RPMI8226 (cell line): Measurements from ENCODE around the gene ZNF155.
A peak's percentile ranks its signal among the peaks of the same experiment; 100 is the strongest.
"Not testable (repeated sequence)": the region's sequence is repeated elsewhere in the genome, so short reads cannot be mapped to it uniquely, and the experiment has no call there.

Experiments used
- DNase-seq: peaks from one replicate; pipeline ENCODE4 v3.0.0-alpha.2; 2015

ZNF155 gene

GRCh38 chr19:43983912-43984686, at the start of gene ZNF155:
ZNF155 (plus strand) TSS chr19:43984188; CDS start chr19:43988544, 4,356 bp downstream.
- peak; percentile 73 for DNase-seq

- peak; percentile 89 for DNase-seq
These were observed 48.8 kb upstream of the ZNF155 start, which contains the start of gene ZNF45 for GRCh38 chr19:43934985-43935708. ZNF45 (minus strand) TSS chr19:43935282; CDS start chr19:43922185, 13,097 bp downstream.

GRCh38 chr19:43936188-43936587, 47.8 kb upstream of the ZNF155 start:
- no peak for DNase-seq

GRCh38 chr19:43939557-43940260, 44.3 kb upstream of the ZNF155 start:
- DNase-seq: no peak

GRCh38 chr19:43940719-43941118, 43.3 kb upstream of the ZNF155 start:
- no peak for DNase-seq

GRCh38 chr19:43941209-43941608, 42.8 kb upstream of the ZNF155 start:
- no peak for DNase-seq

- not testable (repeated sequence) for DNase-seq
These were observed 36.6 kb upstream of the ZNF155 start for GRCh38 chr19:43947412-43947811.

GRCh38 chr19:43949803-43950202, 34.2 kb upstream of the ZNF155 start:
- DNase-seq: not testable (repeated sequence)

GRCh38 chr19:43950834-43951645, 32.9 kb upstream of the ZNF155 start, which contains the start of gene ZNF221:
ZNF221 (plus strand) TSS chr19:43951228; CDS start chr19:43962727, 11,499 bp downstream.
- DNase-seq: peak; percentile 84

- peak; percentile 3 for DNase-seq
These were observed 27.2 kb upstream of the ZNF155 start for GRCh38 chr19:43956827-43957226.

GRCh38 chr19:43957891-43958290, 26.1 kb upstream of the ZNF155 start:
- no peak for DNase-seq

- DNase-seq: no peak
These were observed 23.6 kb upstream of the ZNF155 start for GRCh38 chr19:43960411-43960810.

- DNase-seq: no peak
These were observed 17.8 kb upstream of the ZNF155 start for GRCh38 chr19:43966079-43966694.

- DNase-seq: no peak
These were observed 7.3 kb upstream of the ZNF155 start for GRCh38 chr19:43976732-43977131.

- no peak for DNase-seq
These were observed 460 bp upstream of the ZNF155 start for GRCh38 chr19:43983544-43983911.

GRCh38 chr19:43984687-43985000, 656 bp downstream of the ZNF155 start:
- no peak for DNase-seq

GRCh38 chr19:43997631-43998290, 13.8 kb downstream of the ZNF155 start:
- DNase-seq: no peak

GRCh38 chr19:44002212-44002565, 18.2 kb downstream of the ZNF155 start:
- DNase-seq: no peak

- peak; percentile 91 for DNase-seq
These were observed 18.8 kb downstream of the ZNF155 start, which contains the start of gene ZNF230 for GRCh38 chr19:44002566-44003460. ZNF230 (plus strand) TSS chr19:44002957; CDS start chr19:44007079, 4,122 bp downstream.

- DNase-seq: peak; percentile 3
These were observed 19.5 kb downstream of the ZNF155 start for GRCh38 chr19:44003461-44004009.
